ENCODE data around the gene TGFB1. TPM values are rescaled to one million over a fixed set of nuclear protein-coding genes. Genes with fewer than 3 reads are reported as not detected.

Gene TGFB1
- polyA plus RNA-seq, 1 of the 3 experiments (the other 2 are of a cell fraction) = 25.5 TPM

- TF ChIP-seq REST (IDR thresholded peaks at IDR 0.05; ENCODE audit: low read depth, low read length) = no peak
- TF ChIP-seq IRF3 (IDR thresholded peaks at IDR 0.05; ENCODE audit: low read depth, low read length) = no peak
Observed at GRCh38 chr19:41330946-41331678, 22.6 kb downstream of the TGFB1 start (continued).

GRCh38 chr19:41330481-41330880 is 23.2 kb downstream of the TGFB1 start:
- peaks cover 23% of the 10 kb centered on the region for H4K20me1 ChIP-seq (ENCODE audit: insufficient read depth)
- POLR2A ChIA-PET = no interaction called here
- no peak overlapping the region for H3K9ac ChIP-seq
- peak overlapping the region in 1 of 2 experiments; percentile 33; a peak in 2 of 4 replicates for H3K27ac ChIP-seq (ENCODE audit: low read depth in 2 of 2, low read length in 1 of 2)
- no peak overlapping the region for H2AFZ ChIP-seq (ENCODE audit: low read depth)
- H3K4me3 ChIP-seq (ENCODE audit: low read depth in 2 of 2, low read length in 1 of 2) = no peak overlapping the region
- H3K36me3 ChIP-seq (replicated peaks in 1 of 2; ENCODE audit: control insufficient read depth in 1 of 2, insufficient read depth in 2 of 2, low read length in 1 of 2) = peaks cover 6 to 46% of the 10 kb centered on the region in 2 experiments
- DNase-seq = no peak
- peaks cover 62% of the 10 kb centered on the region for H3F3A ChIP-seq (replicated peaks; ENCODE audit: insufficient read depth)
- no peaks in the 10 kb centered on the region for H3K9me2 ChIP-seq
- H3K4me2 ChIP-seq = no peak overlapping the region
- H3K9me3 ChIP-seq = no peaks in the 10 kb centered on the region
- TF ChIP-seq NRF1 (IDR thresholded peaks at IDR 0.05; ENCODE audit: low read depth, low read length) (no peak), MXI1 (IDR thresholded peaks at IDR 0.05; ENCODE audit: low read depth, low read length) (no peak), GATA2 (CRISPR knock-in tag; IDR thresholded peaks at IDR 0.05) (no peak), EZH2phosphoT487 (IDR thresholded peaks at IDR 0.05; ENCODE audit: borderline replicate concordance, low read depth) (no peak), SIN3A (IDR thresholded peaks at IDR 0.05; ENCODE audit: borderline replicate concordance, low read depth, low read length) (no peak), RCOR1 (IDR thresholded peaks at IDR 0.05; ENCODE audit: low read length) (no peak)
- H3K79me2 ChIP-seq (ENCODE audit: insufficient read depth) = peaks cover 77% of the 10 kb centered on the region
- no peaks in the 10 kb centered on the region for H3K27me3 ChIP-seq (ENCODE audit: insufficient read depth)
- peaks cover 10 to 25% of the 10 kb centered on the region in 2 experiments; a peak in 3 of 4 replicates for H3K4me1 ChIP-seq (ENCODE audit: control insufficient read depth in 1 of 2, insufficient read depth in 2 of 2, low read depth in 1 of 2, low read length in 1 of 2)
- WGBS (ENCODE audit: low lambda C conversion rate) = 82% methylated on average over 4 of the region's 4 CpGs
- CTCF ChIA-PET = no interaction called here

- H3F3A ChIP-seq (replicated peaks; ENCODE audit: insufficient read depth) = peaks cover 73% of the 10 kb centered on the region
- H3K4me3 ChIP-seq (ENCODE audit: low read depth in 2 of 2, low read length in 1 of 2) = no peak overlapping the region
- ChIA-PET POLR2A (no interaction called here), CTCF (interaction anchor here (0.7 to 1.4 kb wide), 3 partner anchors 21 to 700 kb away, joined by 3 to 5 read pairs (median 5); no protein-coding TSS in a partner anchor)
- WGBS (ENCODE audit: low lambda C conversion rate) = 92% methylated on average over 1 of the region's 1 CpG
- peaks cover 62% of the 10 kb centered on the region for H3K79me2 ChIP-seq (ENCODE audit: insufficient read depth)
- H3K4me1 ChIP-seq (ENCODE audit: control insufficient read depth in 1 of 2, insufficient read depth in 2 of 2, low read depth in 1 of 2, low read length in 1 of 2) = peaks cover 27 to 36% of the 10 kb centered on the region in 2 experiments
- H3K36me3 ChIP-seq (replicated peaks in 1 of 2; ENCODE audit: control insufficient read depth in 1 of 2, insufficient read depth in 2 of 2, low read length in 1 of 2) = peaks cover 6 to 30% of the 10 kb centered on the region in 2 experiments
- H3K27me3 ChIP-seq (ENCODE audit: insufficient read depth) = no peaks in the 10 kb centered on the region
- H2AFZ ChIP-seq (ENCODE audit: low read depth) = no peak overlapping the region
- H3K9me2 ChIP-seq = no peaks in the 10 kb centered on the region
- no peak for DNase-seq
- peak overlapping the region in 1 of 2 experiments; percentile 100; a peak in 2 of 4 replicates for H3K27ac ChIP-seq (ENCODE audit: low read depth in 2 of 2, low read length in 1 of 2)
- H3K4me2 ChIP-seq = no peak overlapping the region
- H3K9ac ChIP-seq = no peak overlapping the region
- no peaks in the 10 kb centered on the region for H3K9me3 ChIP-seq
- peaks cover 13% of the 10 kb centered on the region for H4K20me1 ChIP-seq (ENCODE audit: insufficient read depth)
- TF ChIP-seq CTCF (IDR thresholded peaks at IDR 0.05) = no peak
- no peak for TF ChIP-seq MXI1 (IDR thresholded peaks at IDR 0.05; ENCODE audit: low read depth, low read length)
- TF ChIP-seq TCF12 (IDR thresholded peaks at IDR 0.05) = no peak
- TF ChIP-seq JUND (IDR thresholded peaks at IDR 0.05) = no peak
- TF ChIP-seq FOSL2 (IDR thresholded peaks at IDR 0.05; ENCODE audit: borderline replicate concordance, low read depth) = no peak
- no peak for TF ChIP-seq YY1 (IDR thresholded peaks at IDR 0.05; ENCODE audit: low read depth)
- no peak for TF ChIP-seq RFX5 (IDR thresholded peaks at IDR 0.05; ENCODE audit: low read length)
- no peak for TF ChIP-seq TAF1 (IDR thresholded peaks at IDR 0.05; ENCODE audit: borderline replicate concordance, low read depth, low read length)
- no peak for TF ChIP-seq RCOR1 (IDR thresholded peaks at IDR 0.05; ENCODE audit: low read length)
- no peak for TF ChIP-seq NRF1 (IDR thresholded peaks at IDR 0.05; ENCODE audit: low read depth, low read length)
- no peak for TF ChIP-seq RAD21 (IDR thresholded peaks at IDR 0.05; ENCODE audit: low read length)
Observed at GRCh38 chr19:41328842-41329225, 24.9 kb downstream of the TGFB1 start.

Measured in SK-N-SH (cell line).